Central memory CD8-positive, alpha-beta T cell (primary cell): ENCODE data around the gene ENOPH1.

Experiments
- ATAC-seq: fragments of 150-1000 bp; cut with Tn5 transposase; replicated peaks from 2 replicates; pipeline ENCODE4 v1.10.0; 2022; ENCODE audit warnings: mild to moderate bottlenecking, moderate FRiP score, moderate number of reproducible peaks; ENCODE audit not compliant: poor library complexity, severe bottlenecking; ENCODE audit errors: extremely low read depth
- DNase-seq, 2 donors: peaks; one replicate each; pipeline ENCODE4 v3.0.0; 2021; ENCODE audit warnings: low spot score in 2 of 2
- H3K27ac Mint-ChIP-seq: one replicate; pipeline ENCODE4 v1.8.0; 2022; ENCODE audit warnings: low read depth, mild to moderate bottlenecking, moderate library complexity, mixed read lengths
- H3K27me3 Mint-ChIP-seq: one replicate; pipeline ENCODE4 v1.8.0; 2022; ENCODE audit warnings: mixed read lengths
- H3K36me3 Mint-ChIP-seq: one replicate; pipeline ENCODE4 v1.8.0; 2022; ENCODE audit warnings: mild to moderate bottlenecking, moderate library complexity, mixed read lengths; ENCODE audit not compliant: insufficient read depth
- H3K4me1 Mint-ChIP-seq: one replicate; pipeline ENCODE4 v1.8.0; 2022; ENCODE audit warnings: mixed read lengths
- H3K4me3 Mint-ChIP-seq: one replicate; pipeline ENCODE4 v1.8.0; 2022; ENCODE audit warnings: mild to moderate bottlenecking, moderate library complexity, mixed read lengths
- H3K9me3 Mint-ChIP-seq: one replicate; pipeline ENCODE4 v1.8.0; 2022; ENCODE audit warnings: mixed read lengths

The ENOPH1 gene

GRCh38 chr4:82508011-82508410 lies 77.6 kb downstream of the ENOPH1 start:
- ATAC-seq (no peak), DNase-seq (no peak)
- H3K9me3 Mint-ChIP-seq, result no peaks in the 10 kb centered on the region
- H3K4me1 Mint-ChIP-seq, result no peaks in the 10 kb centered on the region
- no peaks in the 10 kb centered on the region for H3K36me3 Mint-ChIP-seq
- H3K4me3 Mint-ChIP-seq, result no peak overlapping the region
- H3K27ac Mint-ChIP-seq, result no peak overlapping the region
- peaks cover 46% of the 10 kb centered on the region for H3K27me3 Mint-ChIP-seq

- no peak overlapping the region for H3K4me3 Mint-ChIP-seq
- H3K9me3 Mint-ChIP-seq, result no peaks in the 10 kb centered on the region
- peaks cover 55% of the 10 kb centered on the region for H3K27me3 Mint-ChIP-seq
- ATAC-seq (no peak), DNase-seq (no peak)
- H3K4me1 Mint-ChIP-seq, result no peaks in the 10 kb centered on the region
- no peaks in the 10 kb centered on the region for H3K36me3 Mint-ChIP-seq
- H3K27ac Mint-ChIP-seq, result no peak overlapping the region
Observed at GRCh38 chr4:82508806-82509428, 78.5 kb downstream of the ENOPH1 start.

GRCh38 chr4:82510216-82510615 lies 79.8 kb downstream of the ENOPH1 start:
- Mint-ChIP-seq H3K27me3 (peaks cover 66% of the 10 kb centered on the region), H3K36me3 (no peaks in the 10 kb centered on the region), H3K9me3 (no peaks in the 10 kb centered on the region), H3K4me1 (no peaks in the 10 kb centered on the region), H3K4me3 (no peak overlapping the region), H3K27ac (no peak overlapping the region)
- DNase-seq, result no peak
- no peak for ATAC-seq
